ENCODE results near the gene NRDE2. TPM values are rescaled to one million over a fixed set of nuclear protein-coding genes. Genes with fewer than 3 reads are reported as not detected.
A peak's percentile ranks its signal among the peaks of the same experiment; 100 is the strongest.

Gene NRDE2
- total RNA-seq, 1 experiment from 2014 or later, result 12.1 TPM

- H3K27ac Mint-ChIP-seq, result peak overlapping the region; percentile 25; the same call in 1 of the 2 replicates
- ATAC-seq, result no peak
- H3K4me1 Mint-ChIP-seq, result peaks cover 18% of the 10 kb centered on the region
- POLR2A ChIA-PET, result no interaction called here
- TF ChIP-seq NR1H2 (CRISPR knock-in tag; IDR thresholded peaks at IDR 0.05), result no peak
- no peak for TF ChIP-seq FOXJ3 (CRISPR knock-in tag; IDR thresholded peaks at IDR 0.05; ENCODE audit: borderline replicate concordance)
- TF ChIP-seq TEAD1 (CRISPR knock-in tag; IDR thresholded peaks at IDR 0.05), result no peak
- TF ChIP-seq ZNF425 (CRISPR knock-in tag; conservative IDR thresholded peaks at IDR 0.05), result no peak
- no peak for TF ChIP-seq FOXP4 (CRISPR knock-in tag; IDR thresholded peaks at IDR 0.05)
- no peak for TF ChIP-seq ZNF532 (CRISPR knock-in tag; IDR thresholded peaks at IDR 0.05; ENCODE audit: borderline replicate concordance)
- no peak for TF ChIP-seq ATF2 (CRISPR knock-in tag; IDR thresholded peaks at IDR 0.05; ENCODE audit: borderline replicate concordance, low read depth)
- no peak for TF ChIP-seq ARID4B (CRISPR knock-in tag; IDR thresholded peaks at IDR 0.05; ENCODE audit: borderline replicate concordance)
- no peak for TF ChIP-seq TEAD4 (CRISPR knock-in tag; IDR thresholded peaks at IDR 0.05)
- no peak for TF ChIP-seq IRF1 (CRISPR knock-in tag; IDR thresholded peaks at IDR 0.05)
- TF ChIP-seq SMAD3 (CRISPR knock-in tag; IDR thresholded peaks at IDR 0.05; ENCODE audit: borderline replicate concordance), result no peak
- no peak for TF ChIP-seq KAT7 (CRISPR knock-in tag; IDR thresholded peaks at IDR 0.05; ENCODE audit: borderline replicate concordance)
- TF ChIP-seq CREB1 (CRISPR knock-in tag; IDR thresholded peaks at IDR 0.05), result no peak
- no peak for TF ChIP-seq ZMAT4 (CRISPR knock-in tag; IDR thresholded peaks at IDR 0.05)
- TF ChIP-seq CDX4 (CRISPR knock-in tag; IDR thresholded peaks at IDR 0.05; ENCODE audit: borderline replicate concordance), result no peak
- TF ChIP-seq FOXK1 (CRISPR knock-in tag; IDR thresholded peaks at IDR 0.05), result no peak
- TF ChIP-seq NFE2L1 (CRISPR knock-in tag; IDR thresholded peaks at IDR 0.05), result no peak
- no peak for TF ChIP-seq ESRRA (CRISPR knock-in tag; IDR thresholded peaks at IDR 0.05; ENCODE audit: borderline replicate concordance)
- no peak for DNase-seq (ENCODE audit: low spot score)
- CTCF ChIA-PET, result interaction anchor here (0.7 to 4.4 kb wide), 2 partner anchors 404 to 467 kb away, joined by 3 to 33 read pairs; no protein-coding TSS in a partner anchor
- H3K9me3 Mint-ChIP-seq, result no peaks in the 10 kb centered on the region
- H3K27me3 Mint-ChIP-seq (ENCODE audit: low read depth), result no peaks in the 10 kb centered on the region
- H3K4me3 Mint-ChIP-seq, result no peak overlapping the region
- peaks cover 30% of the 10 kb centered on the region for H3K36me3 Mint-ChIP-seq
Observed at GRCh38 chr14:90291699-90292098, 40.0 kb downstream of the NRDE2 start.
